Spleen (tissue), 11 donors: ENCODE measurements around the gene PFDN6. TPM values are rescaled to one million over a fixed set of nuclear protein-coding genes. Genes with fewer than 3 reads are reported as not detected.

Source experiments
- DNase-seq: peaks from one replicate; pipeline ENCODE4 v3.0.0-alpha.2; 2020
- H3K27ac ChIP-seq, 8 donors: fragments of 200-600 bp; sonication (generic) in 7 of 8; 1 replicate in 4 of 8; 2 replicates in 4 of 8; pipeline versions ENCODE4 v1.5.0 to v1.8.0; 2016 to 2021; ENCODE audit warnings: inconsistent platforms in 4 of 8, mild to moderate bottlenecking in 4 of 8, moderate library complexity in 1 of 8
- H3K27me3 ChIP-seq, 7 donors: fragments of 200-600 bp; sonication (generic) in 6 of 7; replicated peaks in 1 of 7; 1 replicate in 4 of 7; 2 replicates in 3 of 7; pipeline versions ENCODE4 v1.5.0 to v1.8.0; 2016 to 2021; ENCODE audit warnings: inconsistent platforms in 3 of 7, mild to moderate bottlenecking in 1 of 7
- H3K36me3 ChIP-seq, 6 donors: fragments of 200-600 bp; sonication (generic) in 5 of 6; 1 replicate in 4 of 6; 2 replicates in 2 of 6; pipeline versions ENCODE4 v1.5.0 to v1.8.0; 2016 to 2021; ENCODE audit warnings: inconsistent platforms in 2 of 6
- H3K4me1 ChIP-seq, 6 donors: fragments of 200-600 bp; sonication (generic) in 5 of 6; 1 replicate in 3 of 6; 2 replicates in 3 of 6; pipeline versions ENCODE4 v1.5.0 to v1.8.0; 2016 to 2021; ENCODE audit warnings: inconsistent platforms in 3 of 6
- H3K4me3 ChIP-seq, 8 donors: fragments of 200-600 bp; sonication (generic) in 7 of 8; 1 replicate in 4 of 8; 2 replicates in 4 of 8; pipeline versions ENCODE4 v1.5.0 to v1.8.0; 2016 to 2021; ENCODE audit warnings: inconsistent platforms in 4 of 8, mild to moderate bottlenecking in 4 of 8, moderate library complexity in 2 of 8
- H3K9me3 ChIP-seq, 8 donors: fragments of 200-600 bp; sonication (generic) in 7 of 8; 1 replicate in 4 of 8; 2 replicates in 4 of 8; pipeline versions ENCODE4 v1.5.0 to v1.8.0; 2016 to 2021; ENCODE audit warnings: inconsistent platforms in 4 of 8
- POLR2A ChIP-seq, 3 donors: fragments of 450-650 bp; IDR thresholded peaks; one replicate each; pipeline ENCODE4 v1.5.1; 2017; ENCODE audit warnings: antibody characterized with exemption in 3 of 3, mild to moderate bottlenecking in 1 of 3
- POLR2AphosphoS5 ChIP-seq, 3 donors: sonication (generic); formaldehyde crosslinking; IDR thresholded peaks; one replicate each; pipeline ENCODE4 v1.5.1; 2017; ENCODE audit warnings: antibody characterized with exemption in 3 of 3
- WGBS, 5 donors: extraction: QIAGEN DNeasy Blood & Tissue Kit in 3 of 5; methylation state at CpG; one replicate each; pipeline versions ENCODE4 v1.1.5 to v1.1.7; 2013 to 2018; 5-methylcytosine and 5-hydroxymethylcytosine counted together
- intact Hi-C: fragments of 100-400 bp; cut with DNase I; formaldehyde crosslinking; loops from one replicate; pipeline ENCODE4 v1.15.0; 2023; ENCODE audit warnings: low total_unique reads
- polyA plus RNA-seq, 3 donors: library from polyadenylated mRNA; stranded (reverse); fragments of 200-250 nt; gene quantifications; one replicate each; pipeline ENCODE4 v1.2.1, GENCODE V29; 2013
- total RNA-seq, 7 donors: library from RNA; depleted of rRNA in 3 of 7; stranded (reverse); fragments of >200 nt in 3 of 7; fragmentation: NEBNext Ultra II Directional in 4 of 7; extraction: Animal tissue kit (Norgen Biotek cat#: 25700) in 4 of 7; gene quantifications; one replicate each; pipeline versions ENCODE4 v1.1.0 to v1.2.1, GENCODE V29; 2016 to 2021
- TF ChIP-seq, protein P1 (sequence below), 11 experiments: fragments of 200-600 bp in 7 of 11; fragments of 450-650 bp in 4 of 11; sonication (generic) in 4 of 11; IDR thresholded peaks in 8 of 11; conservative IDR thresholded peaks in 3 of 11; 1 replicate in 7 of 11; 2 replicates in 4 of 11; pipeline versions ENCODE4 v1.4.0 to v1.8.0; 2016 to 2021; ENCODE audit warnings: antibody characterized with exemption in 11 of 11, inconsistent platforms in 4 of 11, mild to moderate bottlenecking in 1 of 11
- donor health status: healthy with polysubstance abuse.
- donor health status: DM: no; HTN: no; CAD: no; lungs with moderate emphysema.
- donor health status: DM: no; HTN: no; CAD: no.
- donor health status: Bipolar disorder and iron deficiency.
- donor health status: healthy.
- donor health status: DM: no; HTN: no; CAD: no.
- donor health status: DM: yes; HTN: yes; CAD: no.

The PFDN6 gene
- total and polyA plus RNA-seq, 10 donors: 11.3 to 169 (median 32.7) TPM

DNA sequence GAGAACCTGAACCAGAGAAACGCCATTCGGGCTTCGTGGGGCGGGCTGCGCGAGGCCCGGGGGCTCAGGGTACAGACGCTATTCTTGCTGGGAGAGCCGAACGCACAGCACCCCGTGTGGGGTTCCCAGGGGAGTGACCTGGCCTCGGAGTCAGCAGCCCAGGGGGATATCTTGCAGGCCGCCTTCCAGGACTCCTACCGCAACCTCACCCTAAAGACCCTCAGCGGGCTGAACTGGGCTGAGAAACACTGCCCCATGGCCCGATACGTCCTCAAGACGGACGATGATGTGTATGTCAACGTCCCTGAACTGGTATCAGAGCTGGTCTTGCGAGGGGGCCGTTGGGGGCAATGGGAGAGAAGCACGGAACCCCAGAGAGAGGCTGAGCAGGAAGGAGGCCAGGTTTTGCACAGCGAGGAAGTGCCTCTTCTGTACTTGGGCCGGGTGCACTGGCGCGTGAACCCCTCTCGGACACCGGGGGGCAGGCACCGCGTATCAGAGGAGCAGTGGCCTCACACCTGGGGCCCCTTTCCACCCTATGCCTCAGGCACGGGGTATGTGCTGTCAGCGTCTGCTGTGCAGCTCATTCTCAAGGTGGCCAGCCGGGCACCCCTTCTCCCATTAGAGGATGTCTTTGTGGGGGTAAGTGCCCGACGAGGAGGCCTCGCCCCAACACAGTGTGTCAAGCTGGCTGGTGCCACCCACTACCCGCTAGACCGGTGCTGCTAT, 11.6 kb upstream of the PFDN6 start:
- H3K9me3 ChIP-seq: no peaks in the 10 kb centered on the region
- peaks cover 0 to 86% (median 59%) of the 10 kb centered on the region in 6 donors for H3K36me3 ChIP-seq
- peaks cover 59 to 88% (median 76%) of the 10 kb centered on the region in 6 donors for H3K4me1 ChIP-seq
- intact Hi-C loops: no loop called here
- H3K4me3 ChIP-seq: peak overlapping the region; percentile 74 to 87 (median 80)
- 12 to 40% (median 25%) methylated on average over 29 to 39 of the region's 39 CpGs for WGBS, 5 donors
- H3K27me3 ChIP-seq: no peaks in the 10 kb centered on the region
- no peak for TF ChIP-seq POLR2A (IDR thresholded peaks at IDR 0.05)
- TF ChIP-seq, protein P1, sequence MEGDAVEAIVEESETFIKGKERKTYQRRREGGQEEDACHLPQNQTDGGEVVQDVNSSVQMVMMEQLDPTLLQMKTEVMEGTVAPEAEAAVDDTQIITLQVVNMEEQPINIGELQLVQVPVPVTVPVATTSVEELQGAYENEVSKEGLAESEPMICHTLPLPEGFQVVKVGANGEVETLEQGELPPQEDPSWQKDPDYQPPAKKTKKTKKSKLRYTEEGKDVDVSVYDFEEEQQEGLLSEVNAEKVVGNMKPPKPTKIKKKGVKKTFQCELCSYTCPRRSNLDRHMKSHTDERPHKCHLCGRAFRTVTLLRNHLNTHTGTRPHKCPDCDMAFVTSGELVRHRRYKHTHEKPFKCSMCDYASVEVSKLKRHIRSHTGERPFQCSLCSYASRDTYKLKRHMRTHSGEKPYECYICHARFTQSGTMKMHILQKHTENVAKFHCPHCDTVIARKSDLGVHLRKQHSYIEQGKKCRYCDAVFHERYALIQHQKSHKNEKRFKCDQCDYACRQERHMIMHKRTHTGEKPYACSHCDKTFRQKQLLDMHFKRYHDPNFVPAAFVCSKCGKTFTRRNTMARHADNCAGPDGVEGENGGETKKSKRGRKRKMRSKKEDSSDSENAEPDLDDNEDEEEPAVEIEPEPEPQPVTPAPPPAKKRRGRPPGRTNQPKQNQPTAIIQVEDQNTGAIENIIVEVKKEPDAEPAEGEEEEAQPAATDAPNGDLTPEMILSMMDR (IDR thresholded peaks at IDR 0.05 in 8 of 11, conservative IDR thresholded peaks at IDR 0.05 in 3 of 11): no peak
- peak in 1 of 3 donors; percentile 15 for TF ChIP-seq POLR2AphosphoS5 (IDR thresholded peaks at IDR 0.05)
- peak; percentile 88 for DNase-seq
- peak overlapping the region; percentile 94 to 99 (median 97) for H3K27ac ChIP-seq

DNA sequence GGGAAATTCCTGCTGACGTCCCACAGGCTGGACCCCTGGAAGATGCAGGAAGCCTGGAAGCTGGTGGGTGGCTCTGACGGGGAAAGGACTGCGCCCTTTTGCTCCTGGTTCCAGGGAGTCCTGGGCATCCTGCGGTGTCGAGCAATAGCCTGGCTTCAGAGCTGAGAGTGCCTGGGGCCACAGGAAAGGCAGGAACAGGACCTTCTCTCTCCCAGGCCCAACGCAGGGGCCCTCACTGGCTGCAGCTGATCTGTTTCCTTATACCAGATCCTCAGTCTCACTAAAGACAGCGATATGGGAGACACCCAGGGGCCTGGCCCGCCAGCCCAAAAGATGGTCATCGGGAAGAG, 11.0 kb upstream of the PFDN6 start:
- 75 to 85% (median 80%) methylated on average over 8 to 9 of the region's 9 CpGs for WGBS, 5 donors
- no peak for DNase-seq
- Histone ChIP-seq H3K27me3 (no peaks in the 10 kb centered on the region), H3K9me3 (no peaks in the 10 kb centered on the region), H3K36me3 (peaks cover 0 to 86% (median 62%) of the 10 kb centered on the region in 6 donors), H3K4me3 (peak overlapping the region in 5 of 8 donors; percentile 74 to 86 (median 80)), H3K4me1 (peaks cover 54 to 83% (median 71%) of the 10 kb centered on the region in 6 donors), H3K27ac (peak overlapping the region; percentile 94 to 99 (median 97))
- TF ChIP-seq POLR2AphosphoS5 (IDR thresholded peaks at IDR 0.05): no peak
- TF ChIP-seq, protein P1 (IDR thresholded peaks at IDR 0.05 in 8 of 11, conservative IDR thresholded peaks at IDR 0.05 in 3 of 11): no peak
- TF ChIP-seq POLR2A (IDR thresholded peaks at IDR 0.05): no peak
- intact Hi-C loops: no loop called here

DNA sequence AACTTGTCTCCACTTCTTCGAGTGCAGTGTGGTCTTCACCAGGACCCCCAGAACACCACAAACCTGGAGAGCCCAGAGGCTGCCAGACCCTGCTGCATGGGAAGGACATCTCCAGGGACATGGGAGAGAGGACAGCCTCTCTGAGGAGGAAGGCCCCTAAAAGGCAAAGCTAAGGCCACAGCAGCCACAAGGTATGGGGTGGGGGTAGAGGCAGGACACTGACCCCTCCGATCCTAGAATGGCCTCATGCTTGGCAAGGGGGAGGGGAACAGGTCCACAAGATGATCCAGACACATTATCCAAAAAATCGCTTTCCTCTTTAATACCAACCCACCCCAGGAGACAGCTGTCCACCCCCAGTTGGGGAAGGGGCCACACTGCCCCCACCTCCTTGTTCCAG, 10.6 kb upstream of the PFDN6 start:
- no peaks in the 10 kb centered on the region for H3K27me3 ChIP-seq
- no peaks in the 10 kb centered on the region for H3K9me3 ChIP-seq
- TF ChIP-seq, protein P1 (IDR thresholded peaks at IDR 0.05 in 8 of 11, conservative IDR thresholded peaks at IDR 0.05 in 3 of 11): no peak
- TF ChIP-seq POLR2A (IDR thresholded peaks at IDR 0.05) (no peak), POLR2AphosphoS5 (IDR thresholded peaks at IDR 0.05) (no peak)
- H3K36me3 ChIP-seq: peaks cover 0 to 86% (median 64%) of the 10 kb centered on the region in 6 donors
- peak; percentile 68 for DNase-seq
- H3K4me3 ChIP-seq: peak overlapping the region in 3 of 8 donors; percentile 80 to 86 (median 80)
- 75 to 98% (median 89%) methylated on average over 3 of the region's 3 CpGs for WGBS, 5 donors
- H3K4me1 ChIP-seq: peaks cover 50 to 78% (median 66%) of the 10 kb centered on the region in 6 donors
- intact Hi-C loops: no loop called here
- H3K27ac ChIP-seq: peak overlapping the region in 7 of 8 donors; percentile 94 to 99 (median 97)

DNA sequence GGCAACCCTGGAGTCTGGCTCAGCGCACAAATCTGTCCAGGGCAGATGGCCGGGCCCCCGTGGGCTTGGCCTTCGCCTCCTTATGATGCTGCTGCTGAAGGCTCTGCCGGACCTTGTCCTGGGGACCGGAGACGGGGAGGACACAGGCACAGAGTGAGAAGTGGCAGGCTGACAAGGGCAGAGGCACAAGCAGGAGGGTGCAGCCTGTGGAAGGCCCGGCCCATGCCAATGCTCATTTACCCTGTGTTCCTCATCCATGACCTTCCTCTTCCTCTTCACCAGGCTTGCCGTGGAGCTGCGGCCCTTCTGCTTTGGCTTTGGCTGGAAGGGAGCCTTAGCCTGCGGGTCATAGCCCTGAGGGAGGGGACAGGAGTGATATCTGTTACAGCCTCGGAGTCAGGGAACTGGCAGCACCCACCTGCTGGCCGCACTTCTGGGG, 10.1 kb upstream of the PFDN6 start:
- H3K9me3 ChIP-seq: no peaks in the 10 kb centered on the region
- H3K36me3 ChIP-seq: peaks cover 0 to 86% (median 64%) of the 10 kb centered on the region in 6 donors
- peaks cover 45 to 73% (median 62%) of the 10 kb centered on the region in 6 donors for H3K4me1 ChIP-seq
- intact Hi-C loops: no loop called here
- H3K27ac ChIP-seq: peak overlapping the region in 6 of 8 donors; percentile 95 to 99 (median 98)
- H3K4me3 ChIP-seq: peak overlapping the region in 3 of 8 donors; percentile 6 to 80 (median 8)
- TF ChIP-seq POLR2AphosphoS5 (IDR thresholded peaks at IDR 0.05) (peak; percentile 55 to 70 (median 61)), POLR2A (IDR thresholded peaks at IDR 0.05) (no peak)
- peak; percentile 80 for DNase-seq
- WGBS, 5 donors: 64 to 84% (median 72%) methylated on average over 11 to 13 of the region's 13 CpGs
- H3K27me3 ChIP-seq: no peaks in the 10 kb centered on the region
